GM12873 (cell line): ENCODE measurements around the gene CYP4F22.

Experiments used
- CTCF ChIP-seq: IDR thresholded peaks from 2 replicates; pipeline ENCODE4 v1.5.1; 2012; ENCODE audit warnings: low read depth, mild to moderate bottlenecking, moderate library complexity, low read length, control low read depth; ENCODE audit not compliant: insufficient read depth; ENCODE audit errors: missing control alignments

The CYP4F22 gene

GRCh38 chr19:15534957-15535864 lies 26.9 kb downstream of the CYP4F22 start:
- TF ChIP-seq CTCF, result no peak

GRCh38 chr19:15536350-15536749 lies 28.0 kb downstream of the CYP4F22 start:
- no peak for TF ChIP-seq CTCF

GRCh38 chr19:15538774-15539173 lies 30.4 kb downstream of the CYP4F22 start:
- no peak for TF ChIP-seq CTCF

- TF ChIP-seq CTCF, result no peak
These were observed 31.3 kb downstream of the CYP4F22 start for GRCh38 chr19:15539638-15540037.

- TF ChIP-seq CTCF, result no peak
These were observed 32.1 kb downstream of the CYP4F22 start for GRCh38 chr19:15540435-15540834.

- TF ChIP-seq CTCF, result no peak
These were observed 36.0 kb downstream of the CYP4F22 start for GRCh38 chr19:15544283-15544682.

- no peak for TF ChIP-seq CTCF
These were observed 36.6 kb downstream of the CYP4F22 start for GRCh38 chr19:15544970-15545369.
